ENCODE data around the gene TNS3.

Gene TNS3

DNA sequence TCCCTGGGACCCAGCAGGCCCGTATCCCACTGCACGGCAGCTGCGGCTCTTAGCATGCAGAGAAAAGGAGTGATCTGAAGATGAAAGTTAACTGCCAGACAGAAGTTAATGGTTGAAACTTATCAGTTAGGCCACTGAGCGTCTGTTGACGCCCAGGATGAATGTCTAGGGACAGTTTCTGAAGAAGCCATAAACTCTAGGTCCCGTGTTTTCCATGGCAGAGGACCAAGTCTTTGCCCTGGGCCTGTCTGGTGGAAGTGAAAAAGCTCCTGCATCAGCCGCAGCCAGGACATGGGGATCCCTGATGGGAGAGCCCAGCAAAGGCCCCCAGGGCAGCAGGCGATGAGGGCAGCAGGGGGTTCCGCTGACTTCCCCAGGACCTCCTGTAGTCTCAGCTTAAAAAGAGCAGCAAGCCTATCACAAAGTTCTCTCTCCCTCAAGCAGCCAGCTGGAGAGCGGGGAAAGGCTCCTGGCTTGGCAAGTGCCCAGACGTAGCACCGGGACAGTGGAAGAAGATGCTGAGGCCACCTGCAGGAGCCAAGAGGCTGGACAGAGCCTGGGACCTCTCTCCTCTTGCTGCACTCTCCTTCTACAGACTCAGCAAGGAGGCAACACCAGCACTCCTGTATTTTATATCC, 79.6 kb downstream of the TNS3 start:
- DNase-seq = no peak

DNA sequence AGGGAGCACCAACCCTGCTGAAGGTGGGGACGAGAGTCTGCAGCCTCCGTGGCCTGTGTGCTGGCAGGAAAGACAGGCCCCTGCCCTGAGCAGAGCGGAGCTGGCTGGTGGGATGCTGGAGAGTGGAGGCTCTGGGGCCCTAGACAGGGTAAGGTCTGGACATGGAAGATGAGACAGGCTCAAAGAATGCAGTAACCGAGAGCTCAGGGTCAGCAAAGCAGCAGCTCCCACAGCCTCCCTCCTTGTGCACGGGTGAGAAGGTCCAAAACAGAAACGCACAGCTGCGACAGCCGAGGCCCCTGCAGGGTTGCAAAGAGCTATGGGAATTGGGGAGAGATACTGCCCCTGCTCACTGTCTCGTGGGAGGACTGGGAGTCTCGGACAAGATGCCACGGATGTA, 80.5 kb downstream of the TNS3 start:
- DNase-seq = no peak

DNA sequence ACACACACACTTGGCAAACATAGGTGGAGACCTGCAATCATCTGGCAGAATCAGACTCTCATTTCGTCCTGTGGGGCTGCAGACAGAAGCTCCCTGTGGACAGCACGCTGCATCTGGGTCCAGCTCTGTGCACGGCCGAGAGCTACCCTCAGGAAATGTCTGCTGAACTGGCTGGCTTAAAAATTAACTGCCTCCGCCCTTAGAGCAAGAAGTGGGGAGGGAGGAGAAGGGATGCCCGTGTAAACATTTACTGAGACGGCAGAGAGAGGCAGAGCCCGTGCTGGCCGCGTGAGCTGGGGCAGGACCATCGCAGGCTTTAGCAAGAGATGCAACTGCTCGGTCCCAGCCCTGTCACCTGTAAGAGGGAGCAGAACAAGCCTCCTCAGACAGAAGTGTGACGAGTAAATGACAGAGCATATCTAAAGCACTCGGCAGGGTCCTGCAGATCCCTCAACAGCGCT, 81.8 kb downstream of the TNS3 start:
- no peak for DNase-seq

DNA sequence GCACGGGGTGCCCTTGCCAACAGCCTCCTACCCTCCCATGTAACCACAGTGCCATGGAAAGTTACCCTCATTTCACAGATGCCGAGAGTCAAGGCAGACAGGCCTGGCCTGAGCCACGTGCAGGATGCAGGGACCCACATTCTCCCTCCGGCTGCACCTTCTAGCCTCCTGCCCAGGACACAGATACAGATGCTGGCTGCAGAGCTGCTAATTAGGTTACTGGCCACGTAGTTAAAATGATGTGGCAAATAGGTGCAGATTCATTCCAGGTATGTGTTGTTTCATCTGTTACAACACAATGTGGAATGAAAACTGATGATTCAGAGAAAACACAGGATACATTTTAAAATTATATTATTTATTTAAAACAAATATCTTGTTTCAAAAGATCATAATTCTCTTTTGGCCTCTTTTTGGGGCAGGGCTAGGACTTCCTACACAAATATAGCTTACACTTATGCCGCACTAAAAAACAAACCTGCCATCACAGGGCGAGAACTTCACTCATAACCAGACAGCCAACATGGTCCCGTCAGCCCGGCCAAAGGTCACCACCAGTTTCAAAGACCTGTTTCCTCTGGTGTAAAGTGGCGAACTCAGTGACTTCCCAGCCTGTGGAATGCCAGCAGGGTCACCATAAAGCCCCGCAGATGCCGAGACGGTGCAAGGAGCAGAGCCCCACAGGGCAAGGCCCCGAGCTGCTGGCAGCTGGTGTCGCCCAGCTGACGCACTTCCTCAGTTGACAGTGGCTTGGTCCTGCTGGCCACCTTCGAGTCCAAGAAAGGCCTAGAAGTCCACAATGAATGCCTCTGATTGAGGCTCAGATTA, 83.5 kb downstream of the TNS3 start:
- DNase-seq = no peak

DNA sequence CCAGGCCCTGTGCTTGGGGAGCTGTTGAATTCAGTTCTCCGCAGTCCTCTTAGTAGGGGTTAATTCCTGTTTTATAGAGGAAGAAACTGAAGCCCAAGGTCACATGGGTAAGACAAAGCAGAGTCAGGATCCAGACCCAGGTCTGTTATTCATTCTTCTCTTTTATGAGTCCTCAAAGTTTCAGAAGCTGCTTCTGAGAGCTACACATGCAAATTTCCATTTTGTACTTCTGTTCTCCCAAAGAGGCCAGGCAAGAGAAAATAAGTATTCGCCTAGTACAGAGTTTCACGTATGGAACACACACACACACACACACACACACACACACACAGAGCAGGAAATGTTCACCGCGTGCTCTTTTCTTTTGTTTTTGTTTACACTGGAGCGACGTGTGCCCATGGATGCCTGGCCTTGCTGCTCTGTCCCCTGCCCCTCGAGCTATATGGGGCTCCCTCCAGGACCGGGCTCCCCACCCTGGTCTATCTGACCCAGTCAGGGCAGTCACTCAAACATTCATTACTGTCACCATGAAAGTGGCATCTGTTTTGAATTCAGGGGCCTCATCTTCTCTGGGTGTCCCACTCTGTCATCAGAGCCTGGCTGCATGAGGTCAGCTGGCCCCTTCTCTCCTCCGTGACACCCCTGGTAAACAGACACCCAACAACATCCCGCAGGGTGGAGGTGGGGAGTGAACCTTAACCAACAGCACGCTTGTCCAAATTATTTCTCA, 84.4 kb downstream of the TNS3 start:
- DNase-seq = no peak

DNA sequence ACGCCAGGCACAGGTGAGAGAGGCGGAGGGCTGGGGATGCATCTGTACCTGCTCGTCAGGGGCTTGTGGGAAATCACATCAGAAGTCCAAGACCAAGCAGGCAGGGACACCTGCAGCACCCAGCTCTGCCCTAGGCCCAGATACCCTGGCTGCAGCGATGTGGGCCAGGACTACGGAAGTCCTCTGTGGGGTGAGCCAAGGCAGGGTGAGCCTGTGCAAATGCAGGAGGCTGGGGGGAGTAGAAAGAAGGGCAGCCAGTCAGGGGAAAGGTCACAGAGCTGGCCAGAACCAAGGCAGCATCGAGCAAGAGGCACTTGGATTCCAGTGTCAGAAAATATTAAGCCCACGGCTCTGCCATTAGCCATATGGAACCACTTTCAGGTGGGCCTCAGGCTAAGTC, 85.2 kb downstream of the TNS3 start:
- DNase-seq = no peak

DNA sequence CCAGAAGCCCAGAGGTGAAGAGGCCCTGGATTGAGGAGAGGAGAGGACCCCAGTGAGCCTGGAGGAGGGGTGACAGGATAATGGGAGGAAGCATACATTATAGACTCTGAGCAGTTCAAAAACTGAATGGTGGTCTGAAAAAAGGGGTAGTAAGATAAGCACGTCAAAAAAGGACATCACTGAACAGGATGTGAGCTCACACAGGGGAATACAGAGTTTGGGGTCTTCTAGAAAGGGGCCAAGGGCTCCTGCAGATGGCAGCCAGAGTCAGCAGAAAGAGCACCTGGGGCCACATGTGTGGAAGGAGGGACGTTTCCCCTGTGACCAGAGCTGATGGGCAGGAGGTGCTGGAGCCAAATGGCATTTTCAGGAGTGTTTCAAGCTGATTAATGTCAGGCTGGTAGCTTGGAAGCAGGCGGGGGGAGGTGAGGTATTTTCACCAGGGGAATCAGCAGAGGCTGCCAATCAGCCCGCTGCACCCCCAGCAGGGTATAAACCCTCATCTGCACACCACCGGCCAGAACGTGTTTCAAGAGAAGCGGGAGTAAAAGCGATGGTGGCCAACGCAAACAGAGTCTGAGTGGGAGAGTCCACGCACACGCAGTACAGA, 85.8 kb downstream of the TNS3 start:
- no peak for DNase-seq

DNA sequence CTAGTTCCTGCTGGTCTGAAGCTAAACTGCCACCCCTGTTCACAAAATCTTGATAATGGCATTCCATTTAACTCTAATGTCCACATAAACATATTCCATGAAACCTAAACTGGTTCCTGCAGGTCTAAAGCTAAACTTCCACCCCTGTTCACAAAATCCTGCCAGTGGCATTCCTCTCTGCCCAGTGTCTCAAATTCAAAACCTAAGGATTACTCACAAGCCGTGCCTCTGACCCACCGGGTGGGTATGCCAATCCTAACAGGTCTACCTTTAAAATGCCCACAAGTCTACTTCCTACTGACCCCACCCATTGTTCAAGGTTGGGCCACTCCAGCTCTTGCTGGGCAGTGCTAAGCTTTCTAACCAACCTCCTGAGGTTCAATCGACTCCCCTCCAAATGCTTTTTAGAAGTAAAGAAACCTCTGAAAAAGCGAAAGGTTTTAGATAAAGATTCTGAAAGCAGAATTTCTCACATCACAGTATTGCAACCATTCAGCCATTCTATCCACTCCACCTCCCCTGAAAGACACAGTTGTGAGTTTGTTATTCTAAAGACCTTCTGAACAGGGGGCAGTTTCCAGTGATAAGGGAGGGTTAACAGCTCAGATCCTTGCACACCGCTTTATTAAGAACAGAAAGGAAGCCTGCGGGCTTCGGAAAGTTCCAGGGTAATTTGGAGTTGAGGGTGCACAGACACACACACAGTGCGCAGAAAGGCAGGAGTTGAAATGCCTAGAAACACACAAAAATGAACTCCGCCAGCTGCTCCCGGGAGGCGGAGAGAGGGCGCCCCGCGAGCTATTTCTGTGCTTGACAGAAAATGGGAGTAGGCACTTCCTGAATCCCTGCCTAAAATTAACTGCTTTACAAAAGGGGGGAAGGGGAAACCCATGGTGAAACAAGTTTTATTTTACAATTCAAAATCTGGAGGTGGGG, 87.7 kb downstream of the TNS3 start:
- no peak for DNase-seq

DNA sequence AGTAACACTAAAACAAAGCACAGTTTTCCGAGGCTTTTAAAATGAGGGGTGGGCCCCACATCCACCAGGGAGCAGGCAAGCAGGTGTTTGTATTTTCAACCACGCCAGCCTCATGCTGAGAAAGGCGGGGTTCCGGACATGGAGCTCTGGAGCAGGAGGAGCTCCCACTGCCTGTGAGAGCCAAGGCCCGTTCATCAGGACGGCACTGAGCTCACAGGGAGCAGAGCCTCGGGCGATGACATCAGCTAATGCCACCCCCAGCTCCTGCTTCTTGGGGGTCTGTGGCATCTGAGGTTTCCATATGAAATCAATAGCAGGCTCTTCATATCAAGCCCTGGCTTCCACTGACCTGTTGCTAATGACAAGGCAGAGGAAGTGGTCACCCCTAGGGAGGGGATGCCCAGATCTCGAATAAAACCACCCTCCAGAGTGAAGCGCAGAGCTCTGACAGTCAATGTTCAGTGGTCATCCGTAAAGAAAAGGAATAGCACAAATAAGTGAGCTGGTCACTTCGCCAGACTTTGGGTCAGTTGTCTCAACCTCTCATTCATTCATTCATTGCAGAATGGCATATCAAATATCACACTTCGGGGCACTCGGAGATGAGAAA, 89.1 kb downstream of the TNS3 start:
- no peak for DNase-seq

DNA sequence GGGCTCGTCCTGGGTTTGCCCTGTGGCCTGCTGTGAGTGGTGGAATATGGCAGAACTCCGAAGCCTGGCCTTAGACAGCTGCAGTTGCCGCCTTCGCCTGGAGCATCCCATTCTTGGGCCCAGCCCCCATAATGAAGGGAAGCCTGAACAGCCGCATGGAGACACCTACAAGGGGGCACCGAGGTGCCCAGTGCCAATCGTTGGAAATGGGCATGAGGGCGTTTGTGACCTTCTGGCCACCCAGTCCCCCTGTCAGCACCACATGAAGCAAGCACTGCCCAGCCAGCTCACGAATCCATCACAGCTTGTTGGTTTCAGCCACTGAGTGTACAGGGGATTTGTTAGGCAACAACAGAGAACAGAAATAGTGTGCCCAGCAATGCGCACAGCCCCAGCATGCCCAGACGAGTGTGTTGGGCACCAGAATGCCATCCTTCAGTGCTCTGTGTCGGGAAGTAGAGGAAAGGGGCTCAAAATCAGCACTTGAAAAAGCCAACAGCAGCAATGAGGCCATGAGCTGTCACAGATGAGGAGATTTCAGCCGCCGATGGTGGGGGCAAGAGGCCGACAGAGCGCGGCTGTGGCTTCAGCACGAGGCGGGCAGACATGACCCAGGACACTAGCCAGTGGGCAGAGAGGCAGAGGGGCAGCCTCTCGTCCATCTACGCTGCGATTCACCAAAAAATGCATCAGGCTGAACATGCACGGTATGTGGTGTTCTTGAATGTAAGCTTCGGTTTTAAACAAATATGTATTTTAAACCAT, 91.2 kb downstream of the TNS3 start:
- no peak for DNase-seq

DNA sequence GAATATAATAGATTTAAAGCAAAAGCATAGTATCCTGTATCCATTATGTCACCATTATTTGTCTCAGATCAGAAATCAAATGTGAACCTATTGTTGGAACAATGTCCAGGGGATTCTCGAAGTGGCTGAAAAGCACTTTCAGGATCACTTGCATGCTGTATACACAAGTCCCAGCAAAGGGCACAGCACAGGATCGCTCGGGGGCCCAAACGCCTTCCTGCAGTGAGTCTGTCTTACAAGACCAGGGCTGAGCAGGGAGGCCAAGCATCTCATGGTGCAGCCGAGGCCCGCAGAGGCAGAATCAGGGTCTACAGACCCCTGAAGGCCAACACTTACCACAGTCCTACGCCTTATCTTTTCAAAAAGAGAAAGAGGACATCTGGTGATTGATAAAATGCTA, 92.3 kb downstream of the TNS3 start:
- no peak for DNase-seq

DNA sequence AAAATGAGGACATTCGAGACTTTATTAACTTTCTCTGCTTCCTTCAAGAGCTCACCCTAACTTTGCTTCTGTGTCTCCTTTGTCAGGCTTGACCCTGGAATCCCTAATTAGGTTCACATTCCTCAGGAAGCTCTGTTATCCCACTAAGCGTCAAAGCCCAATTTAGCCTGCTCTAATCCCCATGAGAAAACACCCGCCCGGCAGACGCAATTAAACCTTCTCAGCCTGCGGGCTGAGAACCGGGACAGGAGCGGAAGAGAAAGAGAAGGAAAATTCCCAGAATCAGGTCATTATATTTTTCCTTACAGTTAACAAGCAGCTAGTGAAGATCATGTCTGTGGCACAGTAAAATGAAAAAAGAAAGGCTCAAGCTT, 93.0 kb downstream of the TNS3 start:
- DNase-seq = no peak

DNA sequence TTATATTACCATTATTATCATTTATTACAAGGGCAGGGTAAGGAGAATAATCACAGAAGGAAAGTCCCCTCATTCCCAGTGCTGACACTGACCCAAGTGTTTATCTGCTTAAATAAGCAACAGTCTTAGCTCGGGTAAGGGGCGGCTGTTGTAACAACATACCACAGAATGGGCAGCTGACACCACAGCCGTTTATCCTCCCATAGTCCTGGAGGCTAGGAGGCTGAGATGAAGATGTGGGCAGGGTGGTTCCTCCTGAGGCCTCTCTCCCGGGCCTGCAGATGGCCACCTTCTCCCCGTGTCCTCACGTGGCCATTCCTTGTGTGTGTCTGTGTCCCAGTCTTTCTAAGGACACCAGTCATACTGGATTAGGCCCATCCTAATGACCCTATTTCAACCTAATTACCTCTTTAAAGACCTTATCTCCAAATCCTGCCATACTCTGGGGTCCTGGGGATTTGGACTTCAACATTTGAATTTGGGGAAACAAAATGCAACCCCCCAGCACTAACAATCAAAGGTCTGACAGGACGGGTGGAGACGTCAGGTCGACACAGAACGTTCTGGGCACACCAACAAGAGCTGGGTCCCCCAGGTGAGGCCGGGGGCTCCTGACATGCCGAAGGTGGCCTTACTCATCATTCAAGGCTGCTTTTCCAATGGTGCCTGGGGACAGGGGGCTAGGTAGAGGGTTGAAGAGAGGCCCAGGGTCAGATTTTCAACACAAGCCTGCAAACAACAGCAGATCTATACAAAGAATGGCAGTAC, 93.5 kb downstream of the TNS3 start:
- DNase-seq = no peak

DNA sequence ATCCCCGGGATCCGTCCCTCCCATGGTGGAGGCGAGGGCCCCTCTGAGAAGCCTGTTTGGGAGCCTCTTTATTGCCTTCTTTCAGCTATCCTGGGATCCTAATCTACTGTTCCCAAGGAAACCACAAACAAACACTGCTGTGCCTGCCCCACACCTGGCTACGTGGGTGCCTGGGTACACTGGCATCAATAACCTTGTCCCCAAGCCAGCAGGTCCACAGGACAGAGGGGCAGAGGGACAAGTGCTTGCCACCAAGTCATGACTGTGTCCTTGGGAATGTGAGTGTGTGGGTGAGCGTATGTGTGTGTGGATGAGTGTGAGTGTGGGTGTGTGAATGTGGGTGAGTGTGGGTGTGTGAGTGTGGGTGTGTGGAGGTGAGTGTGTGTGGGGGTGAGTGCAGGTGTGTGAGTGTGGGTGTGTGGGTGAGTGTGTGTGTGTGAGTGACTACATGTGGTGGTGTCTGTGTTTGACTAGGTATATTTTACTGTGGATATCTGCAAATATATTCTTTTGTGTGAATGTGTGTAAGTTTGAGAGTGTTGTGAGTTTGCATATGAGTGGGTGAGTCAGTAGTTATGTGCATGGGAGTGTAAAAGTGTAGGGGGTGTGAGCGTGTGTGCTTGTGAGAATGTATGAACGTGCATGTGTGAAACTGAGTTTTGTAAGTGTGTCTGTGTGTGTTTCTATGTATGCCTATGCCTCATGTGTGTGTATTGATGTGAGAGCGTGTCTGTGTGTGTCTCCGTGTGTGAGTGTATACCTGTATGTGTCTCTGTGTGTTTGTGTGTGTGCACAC, 96.1 kb downstream of the TNS3 start:
- DNase-seq = no peak

DNA sequence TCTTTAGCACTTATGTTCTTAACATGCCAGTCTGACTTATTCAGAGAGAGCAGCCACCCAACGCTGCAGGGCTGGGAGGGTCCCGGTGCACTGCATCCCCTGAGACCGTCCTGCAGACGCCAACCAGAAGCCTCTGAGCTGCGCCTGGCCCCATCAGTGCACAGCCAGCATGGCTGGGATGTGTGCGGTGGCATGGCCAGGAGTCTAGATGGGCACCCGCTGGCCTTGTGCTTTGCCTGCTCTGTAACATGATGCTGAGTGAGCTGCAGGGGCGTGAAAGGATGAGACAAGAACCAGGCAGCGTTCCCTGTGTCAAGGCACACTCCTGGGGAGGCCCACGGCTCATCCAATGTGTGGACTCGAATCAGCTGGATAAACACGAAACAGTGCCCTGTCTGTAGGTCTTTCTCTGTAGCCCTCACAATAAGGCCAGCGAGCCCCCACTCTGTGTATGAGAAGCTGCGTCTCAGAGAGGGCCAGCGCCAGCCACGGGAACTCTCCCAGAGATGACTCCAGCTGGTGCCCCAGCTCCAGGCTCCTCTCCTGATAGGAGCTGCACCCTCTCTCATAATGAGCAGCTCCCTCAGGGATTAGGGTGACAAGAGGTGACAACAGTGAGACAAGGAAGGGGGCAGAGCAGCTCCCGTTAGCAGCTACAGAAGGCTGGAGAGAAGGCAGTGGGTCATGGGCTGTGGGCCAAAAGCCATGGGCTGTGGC, 96.8 kb downstream of the TNS3 start:
- DNase-seq = no peak

DNA sequence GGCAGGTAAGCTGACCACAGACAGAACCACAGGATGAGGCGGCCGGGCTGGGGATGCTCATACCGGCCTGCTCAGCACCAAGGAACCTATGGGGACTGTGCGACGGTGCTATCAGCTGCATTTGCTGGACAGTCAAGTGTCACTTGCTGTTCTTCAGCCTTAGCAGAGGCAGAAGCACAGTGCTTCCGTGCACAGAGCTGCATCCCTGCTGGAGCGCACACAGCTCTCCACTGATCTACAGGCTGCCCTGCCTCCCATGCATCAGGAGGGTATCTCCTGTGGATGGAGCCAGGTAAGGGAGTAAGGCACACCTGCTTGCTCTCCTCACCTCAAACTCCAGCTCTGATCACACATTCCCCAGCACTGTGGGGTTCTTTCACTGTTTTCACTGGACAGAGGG, 97.5 kb downstream of the TNS3 start:
- no peak for DNase-seq

DNA sequence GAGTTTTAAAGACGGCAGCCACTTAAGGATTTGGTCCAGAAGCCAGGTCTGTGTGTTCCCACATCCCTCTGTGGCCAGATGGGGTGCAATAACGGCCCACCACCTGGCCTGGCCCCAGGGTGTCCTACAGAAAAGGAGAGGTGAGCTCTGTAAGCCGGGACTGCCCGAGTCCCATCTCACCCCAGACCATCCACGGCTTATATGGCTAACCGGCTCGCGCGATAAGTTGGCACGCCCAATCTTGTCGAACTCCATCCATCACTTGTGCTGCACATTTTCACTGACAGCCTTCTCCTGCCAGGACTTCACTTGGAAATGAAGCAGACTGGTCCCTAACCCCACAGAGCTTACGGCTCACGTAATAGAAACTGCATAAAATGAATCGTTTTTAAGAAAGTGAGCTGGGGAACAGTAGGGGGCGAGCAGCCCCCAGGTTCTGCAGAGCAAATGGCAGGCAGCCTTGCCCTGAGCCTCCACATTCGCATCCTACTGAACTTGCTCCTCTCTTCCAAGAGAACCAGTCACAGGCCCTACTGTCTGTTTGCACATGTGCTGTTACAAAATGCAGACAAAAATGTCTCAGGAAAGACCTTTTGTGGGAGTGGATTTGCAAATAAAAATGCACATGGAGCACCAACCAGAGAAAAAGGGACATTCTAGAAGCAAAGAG, 98.2 kb downstream of the TNS3 start:
- DNase-seq = no peak

Measured in activated CD4-positive, alpha-beta T cell treated with anti-CD3 and anti-CD28 coated beads, Interleukin-2, Interleukin-6, amounts not matched to agents 100 ng/mL and 50 ng/mL, durations not matched to agents 16 hours and 8 hours (primary cell).